ENCODE data around the gene FAM199X. TPM values are rescaled to one million over a fixed set of nuclear protein-coding genes. Genes with fewer than 3 reads are reported as not detected.
A peak's percentile ranks its signal among the peaks of the same experiment; 100 is the strongest.

FAM199X gene
- 10 to 100 TPM; 22.2 to 28.5 TPM for total RNA-seq

DNA sequence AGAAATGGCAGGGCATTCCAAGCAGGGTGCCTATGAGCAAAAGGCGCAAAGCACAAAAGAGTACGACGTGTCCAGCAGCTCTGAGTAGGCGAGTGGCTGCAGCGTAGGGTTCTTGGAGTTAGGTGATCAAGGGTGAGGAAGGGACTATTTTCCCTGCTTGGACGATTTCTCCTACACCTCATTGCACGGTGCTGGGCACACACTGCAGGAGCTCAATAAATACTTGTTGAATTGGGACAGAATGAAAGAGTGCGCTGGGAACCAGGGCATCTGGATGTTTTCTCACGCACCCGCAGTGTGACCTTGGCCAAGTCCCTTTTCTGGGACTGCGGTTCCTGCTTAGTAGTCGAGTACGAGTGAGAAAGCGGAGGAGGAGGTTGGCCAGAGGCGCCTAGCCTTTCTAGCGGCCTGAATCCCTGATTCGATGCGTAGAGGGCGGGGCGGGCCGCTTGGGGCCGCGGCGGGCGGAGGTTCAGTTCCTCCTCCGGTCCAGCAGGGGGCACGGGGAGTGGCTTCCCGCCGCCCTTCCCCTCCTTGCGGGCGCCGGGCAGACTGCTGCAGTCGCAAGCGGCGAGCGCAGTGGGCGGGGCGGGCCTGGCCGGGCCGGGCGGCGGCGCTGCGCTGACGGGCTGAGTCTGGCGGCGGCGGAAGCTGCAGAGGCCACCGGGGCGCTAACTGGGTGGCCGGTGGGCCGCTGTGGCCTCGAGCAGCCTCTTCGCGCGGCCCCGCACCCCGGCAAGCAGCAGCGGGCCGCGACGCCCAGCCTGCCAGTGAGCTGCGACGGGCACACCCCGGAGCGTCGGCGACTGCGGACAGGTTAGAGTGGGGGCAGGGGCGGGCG, at the start of gene FAM199X:
Gene FAM199X (plus strand): TSS at position 560 of the 841 bp plus-strand sequence. CDS start 333 bp downstream, outside the sequence.
- peak within 1 kb of the TSS; percentile 60 to 63 for H3K4me3 ChIP-seq
- H3K27ac ChIP-seq = peak within 1 kb of the TSS; percentile 74 to 80
- peak; percentile 79 for DNase-seq (ENCODE audit: low spot score)
- no peaks in the 10 kb centered on the region for H3K36me3 ChIP-seq
- intact Hi-C loops (cut with DNase I) = no loop called here
- no peaks in the 10 kb centered on the region for H3K9me3 ChIP-seq
- no peaks in the 10 kb centered on the region for H3K27me3 ChIP-seq (replicated peaks; ENCODE audit: insufficient read depth)
- WGBS = 1% methylated on average over 25 of the region's 71 CpGs
- TF ChIP-seq CTCF (IDR thresholded peaks at IDR 0.05) (peak; percentile 46 to 88 (median 74)), POLR2A (IDR thresholded peaks at IDR 0.05) (peak; percentile 62), POLR2AphosphoS5 (IDR thresholded peaks at IDR 0.05) (peak; percentile 30)
- no peaks in the 10 kb centered on the region for H3K4me1 ChIP-seq (replicated peaks)

DNA sequence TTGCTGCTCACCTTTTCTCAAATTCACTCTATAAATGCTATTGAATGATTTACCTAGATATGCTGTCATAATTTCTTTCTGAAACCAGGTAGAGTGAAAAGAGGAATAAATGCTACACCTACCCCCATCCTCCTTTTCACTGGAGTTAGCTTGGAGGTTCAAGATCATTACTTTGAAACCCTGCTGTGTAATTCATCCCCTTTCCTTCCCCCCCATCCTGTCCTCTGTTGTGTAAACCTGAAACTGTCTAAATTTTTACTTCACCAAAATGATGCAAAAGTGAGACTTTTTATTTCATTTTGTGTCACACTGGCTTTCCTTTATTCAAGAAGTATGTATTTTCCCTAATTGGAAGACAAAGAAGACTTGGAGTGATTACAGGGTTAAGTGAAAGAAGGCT, 48.5 kb upstream of the FAM199X start:
- intact Hi-C loops (cut with DNase I) = no loop called here
- H3K9me3 ChIP-seq = no peaks in the 10 kb centered on the region
- no peak for TF ChIP-seq CTCF (IDR thresholded peaks at IDR 0.05)
- TF ChIP-seq POLR2AphosphoS5 (IDR thresholded peaks at IDR 0.05) = no peak
- no peak for TF ChIP-seq POLR2A (IDR thresholded peaks at IDR 0.05)

GRCh38 chrX:104118765-104119164, 47.5 kb upstream of the FAM199X start:
- no peak for DNase-seq (ENCODE audit: low spot score)
- no peaks in the 10 kb centered on the region for H3K9me3 ChIP-seq

More for the DNA sequence above, 48.5 kb upstream of the FAM199X start:
- no peaks in the 10 kb centered on the region for H3K36me3 ChIP-seq
- DNase-seq (ENCODE audit: low spot score) = no peak
- H3K4me3 ChIP-seq = no peak overlapping the region
- H3K4me1 ChIP-seq (replicated peaks) = no peaks in the 10 kb centered on the region
- H3K27ac ChIP-seq = no peak overlapping the region
- no peaks in the 10 kb centered on the region for H3K27me3 ChIP-seq (replicated peaks; ENCODE audit: insufficient read depth)

DNA sequence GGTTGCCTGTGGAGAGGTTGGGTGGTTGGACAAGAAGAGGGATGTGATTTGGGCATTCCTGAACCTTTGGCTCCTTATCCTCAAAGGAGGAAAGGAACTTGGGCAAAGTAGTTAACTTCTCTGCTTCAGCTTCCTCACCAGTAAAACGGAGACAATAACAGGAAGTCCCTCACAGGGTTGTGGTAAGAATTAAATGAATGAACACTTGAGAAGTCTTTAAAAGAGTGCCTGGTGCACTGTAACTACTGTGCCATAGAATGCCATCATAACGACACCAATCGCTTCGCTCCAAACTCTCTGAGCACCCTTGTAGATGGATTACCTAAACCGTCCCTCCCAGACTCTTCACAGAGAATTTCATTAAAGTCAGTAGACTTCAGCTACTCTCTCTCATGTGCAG, 43.4 kb upstream of the FAM199X start:
- no peaks in the 10 kb centered on the region for H3K27me3 ChIP-seq (replicated peaks; ENCODE audit: insufficient read depth)
- H3K27ac ChIP-seq = no peak overlapping the region
- no peak overlapping the region for H3K4me3 ChIP-seq
- no peaks in the 10 kb centered on the region for H3K36me3 ChIP-seq
- WGBS = 67% methylated on average over 5 of the region's 5 CpGs
- no peaks in the 10 kb centered on the region for H3K4me1 ChIP-seq (replicated peaks)
- no peak for DNase-seq (ENCODE audit: low spot score)
- intact Hi-C loops (cut with DNase I) = no loop called here
- TF ChIP-seq CTCF (IDR thresholded peaks at IDR 0.05) (no peak), POLR2AphosphoS5 (IDR thresholded peaks at IDR 0.05) (no peak), POLR2A (IDR thresholded peaks at IDR 0.05) (no peak)
- H3K9me3 ChIP-seq = no peaks in the 10 kb centered on the region

More at GRCh38 chrX:104118765-104119164, 47.5 kb upstream of the FAM199X start:
- H3K4me3 ChIP-seq = no peak overlapping the region
- TF ChIP-seq POLR2AphosphoS5 (IDR thresholded peaks at IDR 0.05) = no peak
- TF ChIP-seq CTCF (IDR thresholded peaks at IDR 0.05) = no peak
- TF ChIP-seq POLR2A (IDR thresholded peaks at IDR 0.05) = no peak
- H3K4me1 ChIP-seq (replicated peaks) = no peaks in the 10 kb centered on the region
- H3K36me3 ChIP-seq = no peaks in the 10 kb centered on the region
- intact Hi-C loops (cut with DNase I) = no loop called here
- no peak overlapping the region for H3K27ac ChIP-seq
- no CpG with 5 or more reads among the region's 1 CpG for WGBS
- no peaks in the 10 kb centered on the region for H3K27me3 ChIP-seq (replicated peaks; ENCODE audit: insufficient read depth)

- no peak for DNase-seq (ENCODE audit: low spot score)
- 81% methylated on average over 2 of the region's 2 CpGs for WGBS
- Histone ChIP-seq H3K4me1 (replicated peaks) (no peaks in the 10 kb centered on the region), H3K4me3 (no peak overlapping the region), H3K36me3 (no peaks in the 10 kb centered on the region), H3K9me3 (no peaks in the 10 kb centered on the region), H3K27me3 (replicated peaks; ENCODE audit: insufficient read depth) (no peaks in the 10 kb centered on the region), H3K27ac (no peak overlapping the region)
- no peak for TF ChIP-seq POLR2A (IDR thresholded peaks at IDR 0.05)
- TF ChIP-seq POLR2AphosphoS5 (IDR thresholded peaks at IDR 0.05) = no peak
- no peak for TF ChIP-seq CTCF (IDR thresholded peaks at IDR 0.05)
- intact Hi-C loops (cut with DNase I) = no loop called here
Observed at GRCh38 chrX:104126856-104127255, 39.4 kb upstream of the FAM199X start.
